GM21737 (cell line): ENCODE data around the gene BTBD3.

ENCODE experiments used
- ATAC-seq: cut with Tn5 transposase; IDR thresholded peaks from one replicate; pipeline ENCODE4 v1.9.1; 2021; ENCODE audit warnings: mild to moderate bottlenecking, moderate library complexity; ENCODE audit not compliant: unreplicated experiment

The BTBD3 gene

GRCh38 chr20:11917663-11918062 lies at the start of gene BTBD3:
Gene BTBD3, plus strand, starts transcription at chr20:11917893. Its CDS starts 383 bp downstream, at chr20:11918276.
- ATAC-seq: no peak

- ATAC-seq: no peak
These were observed 48.1 kb upstream of the BTBD3 start for GRCh38 chr20:11869641-11870040.

GRCh38 chr20:11870411-11870810 lies 47.3 kb upstream of the BTBD3 start:
- ATAC-seq: no peak

- no peak for ATAC-seq
These were observed 41.1 kb upstream of the BTBD3 start for GRCh38 chr20:11876555-11876954.

- no peak for ATAC-seq
These were observed 37.0 kb upstream of the BTBD3 start for GRCh38 chr20:11880680-11881079.

GRCh38 chr20:11881449-11881848 lies 36.2 kb upstream of the BTBD3 start:
- no peak for ATAC-seq

GRCh38 chr20:11882651-11883050 lies 35.0 kb upstream of the BTBD3 start:
- no peak for ATAC-seq

GRCh38 chr20:11888648-11889047 lies 29.0 kb upstream of the BTBD3 start:
- no peak for ATAC-seq

GRCh38 chr20:11890331-11891076 lies 27.2 kb upstream of the BTBD3 start:
- ATAC-seq: peak; percentile 69

GRCh38 chr20:11891077-11891775 lies 26.5 kb upstream of the BTBD3 start:
- ATAC-seq: peak; percentile 28

GRCh38 chr20:11891776-11892545 lies 25.7 kb upstream of the BTBD3 start:
- ATAC-seq: peak; percentile 65

GRCh38 chr20:11894062-11894461 lies 23.6 kb upstream of the BTBD3 start:
- no peak for ATAC-seq

GRCh38 chr20:11895861-11896387 lies 21.8 kb upstream of the BTBD3 start:
- no peak for ATAC-seq

- no peak for ATAC-seq
These were observed 16.6 kb upstream of the BTBD3 start for GRCh38 chr20:11901127-11901526.

GRCh38 chr20:11902285-11902697 lies 15.4 kb upstream of the BTBD3 start:
- ATAC-seq: no peak

GRCh38 chr20:11905460-11906179 lies 12.1 kb upstream of the BTBD3 start:
- no peak for ATAC-seq

- ATAC-seq: no peak
These were observed 10.8 kb upstream of the BTBD3 start for GRCh38 chr20:11906626-11907480.

GRCh38 chr20:11907621-11908020 lies 10.1 kb upstream of the BTBD3 start:
- no peak for ATAC-seq

- ATAC-seq: no peak
These were observed 5.6 kb upstream of the BTBD3 start for GRCh38 chr20:11912013-11912658.
